HG03097 (cell line): ENCODE results near the gene CKS1B.

ENCODE experiments used
- ATAC-seq: cut with Tn5 transposase; IDR thresholded peaks from one replicate; pipeline ENCODE4 v1.9.1; 2021; ENCODE audit not compliant: unreplicated experiment, low FRiP score

CKS1B gene

GRCh38 chr1:154999571-155000410, 25.3 kb downstream of the CKS1B start:
- ATAC-seq, result no peak

GRCh38 chr1:155000411-155000725, 25.9 kb downstream of the CKS1B start:
- no peak for ATAC-seq

GRCh38 chr1:155000726-155001424, 26.4 kb downstream of the CKS1B start:
- ATAC-seq, result peak; percentile 35

- no peak for ATAC-seq
Measured at GRCh38 chr1:155001425-155001674, 26.9 kb downstream of the CKS1B start.

GRCh38 chr1:155001675-155002463, 27.4 kb downstream of the CKS1B start:
- ATAC-seq, result peak; percentile 43

- no peak for ATAC-seq
Measured at GRCh38 chr1:155002464-155003226, 28.2 kb downstream of the CKS1B start, which contains the start of gene ZBTB7B. ZBTB7B (plus strand) TSS chr1:155002802; CDS start chr1:155014661, 11,859 bp downstream.

- no peak for ATAC-seq
Measured at GRCh38 chr1:155003227-155003765, 28.8 kb downstream of the CKS1B start.

GRCh38 chr1:155003766-155004351, 29.4 kb downstream of the CKS1B start:
- no peak for ATAC-seq

GRCh38 chr1:155004352-155005075, 30.0 kb downstream of the CKS1B start:
- ATAC-seq, result no peak

GRCh38 chr1:155005076-155006011, 30.9 kb downstream of the CKS1B start:
- ATAC-seq, result no peak

- no peak for ATAC-seq
Measured at GRCh38 chr1:155006601-155007101, 32.2 kb downstream of the CKS1B start.

- no peak for ATAC-seq
Measured at GRCh38 chr1:155007251-155007828, 32.9 kb downstream of the CKS1B start.

GRCh38 chr1:155008015-155008941, 33.8 kb downstream of the CKS1B start:
- no peak for ATAC-seq

- no peak for ATAC-seq
Measured at GRCh38 chr1:155009221-155009711, 34.8 kb downstream of the CKS1B start.

- no peak for ATAC-seq
Measured at GRCh38 chr1:155009742-155010141, 35.3 kb downstream of the CKS1B start.

GRCh38 chr1:155010211-155010918, 35.9 kb downstream of the CKS1B start:
- no peak for ATAC-seq
